Neural cell (in vitro differentiated cells): ENCODE measurements around the gene EMC6. TPM values are rescaled to one million over a fixed set of nuclear protein-coding genes. Genes with fewer than 3 reads are reported as not detected.

Experiments used
- H2AFZ ChIP-seq: fragments of 200-600, 300-800 bp; sonication (generic), shearing (Covaris generic); 2 replicates; pipeline ENCODE4 v1.6.0; 2014; ENCODE audit warnings: low read depth, mild to moderate bottlenecking, antibody characterized with exemption, low read length, moderate library complexity
- H3F3A ChIP-seq: fragments of 200-600 bp; shearing (Covaris generic); 2 replicates; pipeline ENCODE4 v1.6.1; 2016; ENCODE audit warnings: mild to moderate bottlenecking, moderate library complexity, mixed read lengths, antibody characterized with exemption, low read length; ENCODE audit not compliant: insufficient read depth, poor library complexity, severe bottlenecking
- H3K27ac ChIP-seq: fragments of 200-600, 300-800 bp; sonication (generic), shearing (Covaris generic); 2 replicates; pipeline ENCODE4 v1.5.1; 2014; ENCODE audit warnings: mild to moderate bottlenecking, low read length, moderate library complexity
- H3K27me3 ChIP-seq: fragments of 300-800, 200-600 bp; sonication (generic), shearing (Covaris generic); 2 replicates; pipeline ENCODE4 v1.6.0; 2014; ENCODE audit warnings: mild to moderate bottlenecking, low read depth, low read length, moderate library complexity; ENCODE audit not compliant: insufficient read depth
- H3K36me3 ChIP-seq: fragments of 300-800, 200-600 bp; sonication (generic), shearing (Covaris generic); 2 replicates; pipeline ENCODE4 v1.5.1; 2014; ENCODE audit warnings: mild to moderate bottlenecking, antibody characterized with exemption, low read length, moderate library complexity; ENCODE audit not compliant: insufficient read depth
- H3K4me2 ChIP-seq: fragments of 300-800, 200-600 bp; sonication (generic), shearing (Covaris generic); 2 replicates; pipeline ENCODE4 v1.6.0; 2014; ENCODE audit warnings: mild to moderate bottlenecking, low read length
- H3K4me3 ChIP-seq: fragments of 300-800, 200-600 bp; sonication (generic), shearing (Covaris generic); 2 replicates; pipeline ENCODE4 v1.5.1; 2014; ENCODE audit warnings: mild to moderate bottlenecking, low read length, moderate library complexity
- H3K79me2 ChIP-seq: fragments of 200-600 bp; shearing (Covaris generic); replicated peaks from 2 replicates; pipeline ENCODE4 v1.6.0; 2014; ENCODE audit warnings: mild to moderate bottlenecking, low read length, moderate library complexity; ENCODE audit not compliant: insufficient read depth
- H3K9ac ChIP-seq: fragments of 300-800, 200-600 bp; sonication (generic), shearing (Covaris generic); 2 replicates; pipeline ENCODE4 v1.6.1; 2016; ENCODE audit warnings: mild to moderate bottlenecking, low read length, mixed read lengths
- H3K9me2 ChIP-seq: fragments of 200-600 bp; shearing (Covaris generic); 2 replicates; pipeline ENCODE4 v1.6.1; 2016; ENCODE audit warnings: mild to moderate bottlenecking, low read length, mixed read lengths; ENCODE audit not compliant: insufficient read depth
- H3K9me3 ChIP-seq: fragments of 200-600, 300-800 bp; sonication (generic), shearing (Covaris generic); 2 replicates; pipeline ENCODE4 v1.6.1; 2016; ENCODE audit warnings: mild to moderate bottlenecking, mixed run types, low read length, moderate library complexity, mixed read lengths
- H4K20me1 ChIP-seq: fragments of 200-600 bp; shearing (Covaris generic); 2 replicates; pipeline ENCODE4 v1.6.1; 2016; ENCODE audit warnings: mild to moderate bottlenecking, mixed run types; ENCODE audit not compliant: insufficient read depth
- CTCF ChIP-seq: fragments of 450-650 bp; IDR thresholded peaks from 2 replicates; pipeline ENCODE4 v1.5.1; 2014; ENCODE audit warnings: antibody characterized with exemption, mild to moderate bottlenecking, moderate library complexity; ENCODE audit not compliant: poor library complexity, severe bottlenecking
- EP300 ChIP-seq: fragments of 450-650 bp; conservative IDR thresholded peaks from 2 replicates; pipeline ENCODE4 v1.6.1; 2014; ENCODE audit warnings: antibody characterized with exemption, mild to moderate bottlenecking, moderate library complexity; ENCODE audit not compliant: poor library complexity, severe bottlenecking
- EZH2 ChIP-seq: fragments of 200-600, 300-800 bp; shearing (Covaris generic), sonication (generic); IDR thresholded peaks from 2 replicates; pipeline ENCODE4 v1.6.1; 2014; ENCODE audit warnings: antibody characterized with exemption, low read length, borderline replicate concordance, mild to moderate bottlenecking; ENCODE audit not compliant: insufficient read depth, poor library complexity, severe bottlenecking
- MXI1 ChIP-seq: fragments of 450-650 bp; conservative IDR thresholded peaks from 2 replicates; pipeline ENCODE4 v1.6.1; 2014; ENCODE audit warnings: antibody characterized with exemption, mild to moderate bottlenecking; ENCODE audit not compliant: poor library complexity, severe bottlenecking
- POLR2AphosphoS5 ChIP-seq: IDR thresholded peaks from 2 replicates; pipeline ENCODE4 v1.6.1; 2012
- RAD21 ChIP-seq: fragments of 450-650 bp; conservative IDR thresholded peaks from 2 replicates; pipeline ENCODE4 v1.6.1; 2014; ENCODE audit warnings: antibody characterized with exemption, mild to moderate bottlenecking, moderate library complexity
- REST ChIP-seq: IDR thresholded peaks from 2 replicates; pipeline ENCODE4 v1.6.1; 2012; ENCODE audit warnings: borderline replicate concordance
- SMC3 ChIP-seq: fragments of 450-650 bp; conservative IDR thresholded peaks from 2 replicates; pipeline ENCODE4 v1.6.1; 2014; ENCODE audit warnings: antibody characterized with exemption, mild to moderate bottlenecking, moderate library complexity; ENCODE audit not compliant: poor library complexity
- TAF1 ChIP-seq: IDR thresholded peaks from 2 replicates; pipeline ENCODE4 v1.6.1; 2012; ENCODE audit warnings: low read depth
- polyA plus RNA-seq: library from polyadenylated mRNA; depleted of rRNA; stranded (reverse); fragments of >200 nt; gene quantifications from 2 replicates; pipeline ENCODE4 v1.2.3, GENCODE V29; 2014

EMC6 gene
- polyA plus RNA-seq, 1 donor from 2014 or later: 61.7 TPM

- no peaks in the 10 kb centered on the region for H4K20me1 ChIP-seq
- no peak overlapping the region for H2AFZ ChIP-seq
- no peak overlapping the region for H3K9ac ChIP-seq
- no peaks in the 10 kb centered on the region for H3K9me2 ChIP-seq
- H3F3A ChIP-seq: no peaks in the 10 kb centered on the region
- no peaks in the 10 kb centered on the region for H3K27me3 ChIP-seq
- no peaks in the 10 kb centered on the region for H3K9me3 ChIP-seq
- H3K4me3 ChIP-seq: no peak overlapping the region
- H3K36me3 ChIP-seq: no peaks in the 10 kb centered on the region
- no peak overlapping the region for H3K4me2 ChIP-seq
- no peaks in the 10 kb centered on the region for H3K79me2 ChIP-seq
- TF ChIP-seq REST (no peak), CTCF (no peak), TAF1 (no peak), EP300 (no peak), MXI1 (no peak), POLR2AphosphoS5 (no peak), RAD21 (no peak), EZH2 (no peak), SMC3 (no peak)
- no peak overlapping the region for H3K27ac ChIP-seq
Observed at GRCh38 chr17:3641014-3641413, 27.6 kb upstream of the EMC6 start.

GRCh38 chr17:3641717-3642486 is 26.7 kb upstream of the EMC6 start:
- H3K9me2 ChIP-seq: no peaks in the 10 kb centered on the region
- no peaks in the 10 kb centered on the region for H3K36me3 ChIP-seq
- H4K20me1 ChIP-seq: no peaks in the 10 kb centered on the region
- TF ChIP-seq MXI1 (no peak), RAD21 (no peak), TAF1 (no peak), POLR2AphosphoS5 (no peak), SMC3 (no peak), REST (no peak), EZH2 (no peak), CTCF (no peak), EP300 (no peak)
- no peak overlapping the region for H3K27ac ChIP-seq
- H2AFZ ChIP-seq: no peak overlapping the region
- H3K4me2 ChIP-seq: no peak overlapping the region
- no peaks in the 10 kb centered on the region for H3F3A ChIP-seq
- no peaks in the 10 kb centered on the region for H3K9me3 ChIP-seq
- no peaks in the 10 kb centered on the region for H3K79me2 ChIP-seq
- no peak overlapping the region for H3K4me3 ChIP-seq
- no peak overlapping the region for H3K9ac ChIP-seq
- H3K27me3 ChIP-seq: no peaks in the 10 kb centered on the region
